Measurements from ENCODE around the gene HK1.

DNA sequence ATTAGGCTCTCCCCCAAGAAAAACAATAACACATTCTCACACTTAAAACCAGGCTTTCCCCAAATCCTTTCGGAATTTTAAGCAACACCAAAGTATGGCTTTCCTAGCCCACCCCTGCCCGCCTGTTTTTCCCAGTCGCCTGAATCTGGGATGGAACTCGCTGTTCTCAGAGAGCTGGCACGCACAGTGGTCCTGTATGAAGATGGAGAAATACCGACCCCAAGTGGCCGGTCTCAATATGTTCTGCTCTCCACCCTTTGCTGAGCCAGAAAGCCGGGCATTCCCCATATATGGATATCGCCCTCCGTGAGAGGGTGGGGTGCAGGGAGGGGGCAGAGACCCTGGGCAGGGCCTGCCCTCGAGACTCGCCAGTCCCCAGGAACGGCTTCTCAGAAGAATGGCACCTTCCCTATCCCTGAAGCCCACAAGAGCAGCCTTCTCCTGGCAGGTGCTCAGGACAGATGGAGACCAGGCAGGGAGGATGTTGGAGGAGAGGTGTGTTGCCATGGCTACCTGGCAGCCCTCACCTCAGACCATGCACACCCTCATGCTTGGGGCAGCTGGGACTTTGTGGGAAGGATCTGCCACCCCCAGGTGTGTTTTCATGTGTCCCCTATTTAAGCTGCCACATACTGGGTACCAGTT, 135.0 kb downstream of the HK1 start:
- TF ChIP-seq, protein P1, sequence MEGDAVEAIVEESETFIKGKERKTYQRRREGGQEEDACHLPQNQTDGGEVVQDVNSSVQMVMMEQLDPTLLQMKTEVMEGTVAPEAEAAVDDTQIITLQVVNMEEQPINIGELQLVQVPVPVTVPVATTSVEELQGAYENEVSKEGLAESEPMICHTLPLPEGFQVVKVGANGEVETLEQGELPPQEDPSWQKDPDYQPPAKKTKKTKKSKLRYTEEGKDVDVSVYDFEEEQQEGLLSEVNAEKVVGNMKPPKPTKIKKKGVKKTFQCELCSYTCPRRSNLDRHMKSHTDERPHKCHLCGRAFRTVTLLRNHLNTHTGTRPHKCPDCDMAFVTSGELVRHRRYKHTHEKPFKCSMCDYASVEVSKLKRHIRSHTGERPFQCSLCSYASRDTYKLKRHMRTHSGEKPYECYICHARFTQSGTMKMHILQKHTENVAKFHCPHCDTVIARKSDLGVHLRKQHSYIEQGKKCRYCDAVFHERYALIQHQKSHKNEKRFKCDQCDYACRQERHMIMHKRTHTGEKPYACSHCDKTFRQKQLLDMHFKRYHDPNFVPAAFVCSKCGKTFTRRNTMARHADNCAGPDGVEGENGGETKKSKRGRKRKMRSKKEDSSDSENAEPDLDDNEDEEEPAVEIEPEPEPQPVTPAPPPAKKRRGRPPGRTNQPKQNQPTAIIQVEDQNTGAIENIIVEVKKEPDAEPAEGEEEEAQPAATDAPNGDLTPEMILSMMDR (IDR thresholded peaks at IDR 0.05), result peak; percentile 31 to 69 (median 52)
- TF ChIP-seq POLR2A (IDR thresholded peaks at IDR 0.05), result no peak
